Endothelial cell of umbilical vein (primary cell): ENCODE measurements around the gene AKT3. TPM values are rescaled to one million over a fixed set of nuclear protein-coding genes. Genes with fewer than 3 reads are reported as not detected.

Source experiments
- BruUV-seq: library from RNA; stranded (reverse); fragments of 400-500 nt; replicated peaks from 2 replicates; lab custom pipeline; 2021; lab: Mats Ljungman, UMichigan
- CTCF ChIA-PET: fragments of 300-600, 350-600 bp; sonication (Branson Sonifier 250); formaldehyde crosslinking; loops from one replicate; lab custom pipeline; 2021; ENCODE audit warnings: antibody characterized with exemption, inconsistent platforms; lab: Charles Lee
- POLR2A ChIA-PET: fragments of 300-600, 350-600 bp; sonication (Branson Sonifier 250); formaldehyde crosslinking; loops from one replicate; lab custom pipeline; 2021; ENCODE audit warnings: antibody characterized with exemption, inconsistent platforms; lab: Charles Lee
- DNase-seq: peaks from one replicate; pipeline ENCODE4 v3.0.0-alpha.2; 2011; ENCODE audit warnings: low read depth, low spot score
- FAIRE-seq: peaks from 2 replicates; lab custom pipeline; 2011; peaks lifted over from hg19 to GRCh38; lab: Jason Lieb, UNC
- H2AFZ ChIP-seq: 2 replicates; pipeline ENCODE4 v1.6.0; 2012; ENCODE audit warnings: low read depth, low read length, control low read depth, inconsistent platforms
- H3K27ac ChIP-seq: 2 replicates; pipeline ENCODE4 v1.5.1; 2011; ENCODE audit warnings: low read depth, mild to moderate bottlenecking, control low read depth, low read length, moderate library complexity; ENCODE audit not compliant: insufficient read depth
- H3K27me3 ChIP-seq, 2 experiments: 2 replicates each; pipeline versions ENCODE4 v1.6.0 to v1.6.1; 2011; ENCODE audit warnings: low read length in 2 of 2, mixed read lengths in 1 of 2; ENCODE audit not compliant: control insufficient read depth in 2 of 2, insufficient read depth in 2 of 2
- H3K36me3 ChIP-seq, 2 experiments: 2 replicates in 1 of 2; 3 replicates in 1 of 2; pipeline ENCODE4 v1.5.1; 2011; ENCODE audit warnings: low read length in 2 of 2, mild to moderate bottlenecking in 1 of 2, moderate library complexity in 1 of 2; ENCODE audit not compliant: control insufficient read depth in 2 of 2, insufficient read depth in 2 of 2; ENCODE audit errors: extremely low read depth in 1 of 2
- H3K4me1 ChIP-seq: 3 replicates; pipeline ENCODE4 v1.5.1; 2011; ENCODE audit warnings: mild to moderate bottlenecking, low read length; ENCODE audit not compliant: control insufficient read depth, insufficient read depth; ENCODE audit errors: extremely low read depth
- H3K4me2 ChIP-seq: 2 replicates; pipeline ENCODE4 v1.6.1; 2011; ENCODE audit warnings: low read length, control low read depth, mixed read lengths; ENCODE audit not compliant: insufficient read depth
- H3K4me3 ChIP-seq, 3 experiments: fragments of 200-600 bp in 1 of 3; sonication (generic), shearing (Covaris generic) in 1 of 3; replicated peaks in 1 of 3; 2 replicates each; pipeline ENCODE4 v1.5.1; 2011 to 2016; ENCODE audit warnings: control low read depth in 3 of 3, low read length in 3 of 3, mild to moderate bottlenecking in 2 of 3, inconsistent platforms in 1 of 3, low read depth in 1 of 3, moderate library complexity in 1 of 3; ENCODE audit not compliant: insufficient read depth in 1 of 3
- H3K79me2 ChIP-seq: 2 replicates; pipeline ENCODE4 v1.6.0; 2012; ENCODE audit warnings: low read length, inconsistent platforms; ENCODE audit not compliant: control insufficient read depth, insufficient read depth
- H3K9ac ChIP-seq: replicated peaks from 2 replicates; pipeline ENCODE3; 2011; ENCODE audit warnings: low read length, control low read depth; ENCODE audit not compliant: insufficient read depth; ENCODE audit errors: extremely low read depth
- H3K9me1 ChIP-seq: replicated peaks from 3 replicates; pipeline ENCODE4 v1.6.0; 2011; ENCODE audit warnings: mild to moderate bottlenecking, low read length; ENCODE audit not compliant: control insufficient read depth, insufficient read depth; ENCODE audit errors: extremely low read depth
- H3K9me3 ChIP-seq: replicated peaks from 2 replicates; pipeline ENCODE4 v1.5.1; 2012; ENCODE audit warnings: low read length, inconsistent platforms; ENCODE audit not compliant: control insufficient read depth, insufficient read depth
- H4K20me1 ChIP-seq: replicated peaks from 2 replicates; pipeline ENCODE3; 2011; ENCODE audit warnings: mild to moderate bottlenecking, low read length; ENCODE audit not compliant: control insufficient read depth, insufficient read depth; ENCODE audit errors: extremely low read depth
- EZH2 ChIP-seq: IDR thresholded peaks from 2 replicates; pipeline ENCODE4 v1.6.1; 2012; ENCODE audit warnings: borderline replicate concordance, low read depth, mild to moderate bottlenecking, moderate library complexity, low read length, inconsistent platforms; ENCODE audit not compliant: severe bottlenecking
- FOS ChIP-seq: IDR thresholded peaks from 2 replicates; pipeline ENCODE4 v1.6.1; 2011; ENCODE audit warnings: mild to moderate bottlenecking, low read length, moderate library complexity, borderline replicate concordance; ENCODE audit not compliant: insufficient read depth
- GATA2 ChIP-seq: IDR thresholded peaks from 2 replicates; pipeline ENCODE4 v1.7.0; 2011; ENCODE audit warnings: low read depth, mild to moderate bottlenecking, moderate library complexity, mixed read lengths, low read length; ENCODE audit not compliant: insufficient read length, insufficient read depth
- JUN ChIP-seq: IDR thresholded peaks from 2 replicates; pipeline ENCODE4 v1.6.1; 2011; ENCODE audit warnings: borderline replicate concordance, low read depth; ENCODE audit not compliant: insufficient read length, insufficient read depth
- MYC ChIP-seq: IDR thresholded peaks from one replicate; pipeline ENCODE4 v1.6.1; 2011; ENCODE audit warnings: mild to moderate bottlenecking, low read depth, low read length
- POLR2A ChIP-seq: IDR thresholded peaks from 2 replicates; pipeline ENCODE4 v1.6.1; 2012; ENCODE audit warnings: low read depth, mild to moderate bottlenecking, control low read depth, low read length
- POLR2AphosphoS5 ChIP-seq: IDR thresholded peaks from 2 replicates; pipeline ENCODE4 v1.6.1; 2012; ENCODE audit warnings: low read depth, mild to moderate bottlenecking, control low read depth, low read length, moderate library complexity; ENCODE audit not compliant: insufficient read depth
- dilution Hi-C: fragments of 300-500 bp; cut with MboI; formaldehyde crosslinking; loops from one replicate; pipeline ENCODE4 v1.15.0; 2019; ENCODE audit warnings: low sequenced_read_pairs; ENCODE audit not compliant: extremely low pct_ligation_motif_present
- intact Hi-C: fragments of 100-400 bp; cut with micrococcal nuclease; formaldehyde crosslinking; loops from one replicate; pipeline ENCODE4 v1.10.0; 2022
- polyA plus RNA-seq, 4 experiments: library from polyadenylated mRNA; depleted of rRNA in 3 of 4; stranded (reverse) in 3 of 4; unstranded in 1 of 4; fragments of >200 nt; gene quantifications; 2 replicates each; pipeline versions ENCODE4 v1.2.1 to v1.2.3, GENCODE V29; 2011 to 2012; ENCODE audit warnings: missing spikeins in 1 of 4
- total RNA-seq: library from RNA; stranded (reverse); gene quantifications from 2 replicates; pipeline ENCODE4 v1.2.3, GENCODE V29; 2021
- TF ChIP-seq, protein P1 (sequence below), 2 donors: IDR thresholded peaks; 1 replicate in 1 of 2; 2 replicates in 1 of 2; pipeline ENCODE4 v1.5.1; 2011; ENCODE audit warnings: low read length in 2 of 2, mild to moderate bottlenecking in 2 of 2, moderate library complexity in 2 of 2, control low read depth in 1 of 2, inconsistent platforms in 1 of 2, low read depth in 1 of 2; ENCODE audit not compliant: insufficient read depth in 1 of 2; ENCODE audit errors: extremely low read depth in 1 of 2
- TF ChIP-seq, protein P2 (sequence below): IDR thresholded peaks from 2 replicates; pipeline ENCODE4 v1.6.1; 2011; ENCODE audit not compliant: insufficient read depth, insufficient read length

Gene AKT3
- total and polyA plus RNA-seq, 2 donors (not counting 3 experiments of a cell fraction or from before 2014, with no cell fraction given) = 20.6 to 97.1 TPM

DNA sequence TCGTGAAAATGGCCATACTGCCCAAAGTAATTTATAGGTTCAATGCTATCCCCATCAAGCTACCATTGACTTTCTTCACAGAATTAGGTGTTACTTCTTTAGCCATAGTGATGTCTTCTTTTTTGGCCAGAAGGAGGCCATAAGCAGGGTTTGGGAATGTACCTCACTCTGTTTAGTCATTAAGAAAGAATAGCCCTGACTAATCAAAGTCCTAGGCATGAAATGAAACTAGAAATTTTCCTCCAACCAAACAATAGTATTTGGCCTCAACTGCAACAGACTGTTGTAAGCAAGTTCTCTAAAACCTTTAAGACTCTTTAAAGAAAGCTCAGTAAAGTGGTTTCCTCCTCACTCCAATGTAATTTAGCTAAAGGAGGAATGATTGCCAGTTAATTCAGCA, 163.9 kb downstream of the AKT3 start:
- intact Hi-C loops = no loop called here
- FAIRE-seq (no peak), DNase-seq (no peak)
- no peak overlapping the region for H3K9ac ChIP-seq
- no peak for TF ChIP-seq GATA2
- TF ChIP-seq POLR2AphosphoS5 = no peak
- no peak for TF ChIP-seq EZH2
- TF ChIP-seq, protein P1, sequence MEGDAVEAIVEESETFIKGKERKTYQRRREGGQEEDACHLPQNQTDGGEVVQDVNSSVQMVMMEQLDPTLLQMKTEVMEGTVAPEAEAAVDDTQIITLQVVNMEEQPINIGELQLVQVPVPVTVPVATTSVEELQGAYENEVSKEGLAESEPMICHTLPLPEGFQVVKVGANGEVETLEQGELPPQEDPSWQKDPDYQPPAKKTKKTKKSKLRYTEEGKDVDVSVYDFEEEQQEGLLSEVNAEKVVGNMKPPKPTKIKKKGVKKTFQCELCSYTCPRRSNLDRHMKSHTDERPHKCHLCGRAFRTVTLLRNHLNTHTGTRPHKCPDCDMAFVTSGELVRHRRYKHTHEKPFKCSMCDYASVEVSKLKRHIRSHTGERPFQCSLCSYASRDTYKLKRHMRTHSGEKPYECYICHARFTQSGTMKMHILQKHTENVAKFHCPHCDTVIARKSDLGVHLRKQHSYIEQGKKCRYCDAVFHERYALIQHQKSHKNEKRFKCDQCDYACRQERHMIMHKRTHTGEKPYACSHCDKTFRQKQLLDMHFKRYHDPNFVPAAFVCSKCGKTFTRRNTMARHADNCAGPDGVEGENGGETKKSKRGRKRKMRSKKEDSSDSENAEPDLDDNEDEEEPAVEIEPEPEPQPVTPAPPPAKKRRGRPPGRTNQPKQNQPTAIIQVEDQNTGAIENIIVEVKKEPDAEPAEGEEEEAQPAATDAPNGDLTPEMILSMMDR (IDR thresholded peaks at IDR 0.05; ENCODE audit: extremely low read depth in 1 of 2, insufficient read depth in 1 of 2, low read depth in 1 of 2, low read length in 2 of 2) = no peak
- no peak for TF ChIP-seq MYC
- no peak for TF ChIP-seq FOS
- TF ChIP-seq, protein P2, sequence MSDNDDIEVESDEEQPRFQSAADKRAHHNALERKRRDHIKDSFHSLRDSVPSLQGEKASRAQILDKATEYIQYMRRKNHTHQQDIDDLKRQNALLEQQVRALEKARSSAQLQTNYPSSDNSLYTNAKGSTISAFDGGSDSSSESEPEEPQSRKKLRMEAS = no peak
- TF ChIP-seq JUN = no peak
- TF ChIP-seq POLR2A = no peak
- no peak overlapping the region for H3K4me3 ChIP-seq
- H3K4me2 ChIP-seq = no peak overlapping the region
- H4K20me1 ChIP-seq = no peaks in the 10 kb centered on the region
- H3K79me2 ChIP-seq = no peaks in the 10 kb centered on the region
- POLR2A ChIA-PET = no interaction called here
- no peaks in the 10 kb centered on the region for H3K27me3 ChIP-seq
- H3K27ac ChIP-seq = no peak overlapping the region
- H2AFZ ChIP-seq = no peak overlapping the region
- H3K9me1 ChIP-seq = no peaks in the 10 kb centered on the region
- CTCF ChIA-PET = interaction anchor here (1.0 to 1.3 kb wide), 2 partner anchors 8 to 14 kb away, joined by 3 read pairs; no protein-coding TSS in a partner anchor
- no TSS peak for BruUV-seq
- peaks cover 0 to 3% of the 10 kb centered on the region in 2 experiments for H3K36me3 ChIP-seq
- no peaks in the 10 kb centered on the region for H3K4me1 ChIP-seq
- dilution Hi-C loops = no loop called here
- no peaks in the 10 kb centered on the region for H3K9me3 ChIP-seq
